SK-N-SH (cell line): Measurements from ENCODE around the gene CYP4F22. TPM values are rescaled to one million over a fixed set of nuclear protein-coding genes. Genes with fewer than 3 reads are reported as not detected.

Experiments used
- CTCF ChIA-PET: fragments of 300-600, 350-600 bp; formaldehyde crosslinking; extraction: SDS; loops from one replicate; lab custom pipeline; 2021; lab: Yijun Ruan, JAX
- POLR2A ChIA-PET: fragments of 350-600 bp; sonication (Branson Sonifier 250); formaldehyde crosslinking; extraction: SDS; loops from one replicate; lab custom pipeline; 2020; ENCODE audit warnings: antibody characterized with exemption, inconsistent platforms; lab: Yijun Ruan, JAX
- DNase-seq: peaks from one replicate; pipeline ENCODE4 v3.0.0; 2012
- H2AFZ ChIP-seq: fragments of 200-600 bp; sonication (generic); 2 replicates; pipeline ENCODE4 v1.8.1; 2016; ENCODE audit warnings: antibody characterized with exemption, mild to moderate bottlenecking, low read depth
- H3F3A ChIP-seq: fragments of 200-600 bp; sonication (generic); replicated peaks from 2 replicates; pipeline ENCODE3; 2016; ENCODE audit warnings: antibody characterized with exemption, mild to moderate bottlenecking; ENCODE audit not compliant: insufficient read depth
- H3K27ac ChIP-seq, 2 experiments: fragments of 200-500 bp in 1 of 2; fragments of 200-600 bp in 1 of 2; sonication (Bioruptor generic) in 1 of 2; sonication (generic), shearing (Covaris generic) in 1 of 2; 2 replicates each; pipeline versions ENCODE4 v1.5.1 to v1.6.1; 2014 to 2016; ENCODE audit warnings: low read depth in 2 of 2, inconsistent platforms in 1 of 2, low read length in 1 of 2, mild to moderate bottlenecking in 1 of 2, mixed read lengths in 1 of 2
- H3K27me3 ChIP-seq: fragments of 200-600 bp; sonication (generic), shearing (Covaris generic); 2 replicates; pipeline ENCODE4 v1.6.1; 2016; ENCODE audit warnings: mixed run types; ENCODE audit not compliant: insufficient read depth
- H3K36me3 ChIP-seq, 2 experiments: fragments of 200-500 bp in 1 of 2; fragments of 200-600 bp in 1 of 2; sonication (Bioruptor generic) in 1 of 2; sonication (generic) in 1 of 2; replicated peaks in 1 of 2; 2 replicates each; pipeline versions ENCODE3 to v1.5.1; 2014 to 2016; ENCODE audit warnings: low read length in 1 of 2, mild to moderate bottlenecking in 1 of 2; ENCODE audit not compliant: insufficient read depth in 2 of 2, control insufficient read depth in 1 of 2
- H3K4me1 ChIP-seq, 2 experiments: fragments of 200-500 bp in 1 of 2; fragments of 200-600 bp in 1 of 2; sonication (Bioruptor generic) in 1 of 2; sonication (generic), shearing (Covaris generic) in 1 of 2; 2 replicates each; pipeline versions ENCODE4 v1.5.1 to v1.6.1; 2014 to 2016; ENCODE audit warnings: low read depth in 1 of 2, low read length in 1 of 2, mixed run types in 1 of 2; ENCODE audit not compliant: insufficient read depth in 2 of 2, control insufficient read depth in 1 of 2
- H3K4me2 ChIP-seq: fragments of 200-600 bp; sonication (generic), shearing (Covaris generic); 2 replicates; pipeline ENCODE4 v1.6.1; 2017; ENCODE audit warnings: mixed run types
- H3K4me3 ChIP-seq, 2 experiments: fragments of 200-500 bp in 1 of 2; fragments of 200-600 bp in 1 of 2; sonication (Bioruptor generic) in 1 of 2; sonication (generic), shearing (Covaris generic) in 1 of 2; 2 replicates each; pipeline versions ENCODE4 v1.5.1 to v1.8.1; 2014 to 2016; ENCODE audit warnings: low read depth in 2 of 2, inconsistent platforms in 1 of 2, low read length in 1 of 2, mild to moderate bottlenecking in 1 of 2, mixed read lengths in 1 of 2, moderate library complexity in 1 of 2
- H3K79me2 ChIP-seq: fragments of 200-600 bp; sonication (generic); 2 replicates; pipeline ENCODE4 v1.8.1; 2017; ENCODE audit warnings: mild to moderate bottlenecking; ENCODE audit not compliant: insufficient read depth
- H3K9ac ChIP-seq: fragments of 200-600 bp; sonication (generic); 2 replicates; pipeline ENCODE4 v1.6.1; 2017; ENCODE audit warnings: mixed run types
- H3K9me2 ChIP-seq: fragments of 200-600 bp; sonication (generic); 2 replicates; pipeline ENCODE4 v1.6.1; 2017; ENCODE audit warnings: mixed run types
- H3K9me3 ChIP-seq: fragments of 200-600 bp; sonication (generic); 2 replicates; pipeline ENCODE4 v1.6.1; 2017; ENCODE audit warnings: mixed run types, mild to moderate bottlenecking, moderate library complexity
- H4K20me1 ChIP-seq: fragments of 200-600 bp; sonication (generic); 2 replicates; pipeline ENCODE4 v1.6.1; 2017; ENCODE audit warnings: mild to moderate bottlenecking, mixed run types; ENCODE audit not compliant: insufficient read depth
- CTCF ChIP-seq: fragments of 200-600 bp; sonication (generic); IDR thresholded peaks from 2 replicates; pipeline ENCODE4 v1.6.1; 2017; ENCODE audit warnings: antibody characterized with exemption, mild to moderate bottlenecking, moderate library complexity
- EZH2phosphoT487 ChIP-seq: fragments of 200-600 bp; sonication (generic); IDR thresholded peaks from 2 replicates; pipeline ENCODE4 v1.6.1; 2017; ENCODE audit warnings: low read depth, mixed run types, mild to moderate bottlenecking, antibody characterized with exemption, moderate library complexity, borderline replicate concordance
- FOXJ3 ChIP-seq: sonication (generic); formaldehyde crosslinking; IDR thresholded peaks from 2 replicates; pipeline ENCODE4 v1.5.1; 2020; ENCODE audit warnings: mild to moderate bottlenecking, missing genetic modification reagents
- GABPA ChIP-seq: IDR thresholded peaks from 2 replicates; pipeline ENCODE4 v1.4.0; 2012; ENCODE audit warnings: low read depth, mild to moderate bottlenecking
- IRF3 ChIP-seq: fragments of 150-350 bp; IDR thresholded peaks from 2 replicates; pipeline ENCODE4 v1.6.1; 2016; ENCODE audit warnings: mild to moderate bottlenecking, low read depth, low read length
- MEF2A ChIP-seq: IDR thresholded peaks from 2 replicates; pipeline ENCODE4 v1.4.0; 2012; ENCODE audit warnings: low read depth, borderline replicate concordance
- MXI1 ChIP-seq: IDR thresholded peaks from 2 replicates; pipeline ENCODE4 v1.6.1; 2012; ENCODE audit warnings: mild to moderate bottlenecking, low read depth, low read length, improper control_type of control experiment
- POLR2AphosphoS5 ChIP-seq: IDR thresholded peaks from 2 replicates; pipeline ENCODE4 v1.6.1; 2012; ENCODE audit warnings: low read depth, low read length
- RCOR1 ChIP-seq: fragments of 150-350 bp; IDR thresholded peaks from 2 replicates; pipeline ENCODE4 v1.6.1; 2017; ENCODE audit warnings: antibody characterized with exemption, low read length
- RFX5 ChIP-seq: IDR thresholded peaks from 2 replicates; pipeline ENCODE4 v1.6.1; 2012; ENCODE audit warnings: mild to moderate bottlenecking, improper control_type of control experiment, low read length
- SMC3 ChIP-seq: IDR thresholded peaks from 2 replicates; pipeline ENCODE4 v1.6.1; 2012; ENCODE audit warnings: low read depth, low read length, improper control_type of control experiment
- USF1 ChIP-seq: IDR thresholded peaks from 2 replicates; pipeline ENCODE4 v1.4.0; 2012; ENCODE audit warnings: low read depth, borderline replicate concordance
- USF2 ChIP-seq: fragments of 150-350 bp; IDR thresholded peaks from 2 replicates; pipeline ENCODE4 v1.6.1; 2017; ENCODE audit warnings: antibody characterized with exemption, low read length, low read depth, borderline replicate concordance
- YY1 ChIP-seq: IDR thresholded peaks from 2 replicates; pipeline ENCODE4 v1.4.0; 2012; ENCODE audit warnings: low read depth, mild to moderate bottlenecking
- WGBS: methylation state at CpG from one replicate; pipeline ENCODE4 v1.1.6; 2017; ENCODE audit warnings: low lambda C conversion rate; 5-methylcytosine and 5-hydroxymethylcytosine counted together
- polyA plus RNA-seq, 3 experiments: library from polyadenylated mRNA; depleted of rRNA; stranded (reverse); fragments of >200 nt; gene quantifications; 2 replicates each; pipeline ENCODE4 v1.2.3, GENCODE V29; 2012

CYP4F22 gene
- polyA plus RNA-seq, 1 of the 3 experiments (the other 2 are of a cell fraction), result not detected

GRCh38 chr19:15550273-15550672 is 41.9 kb downstream of the CYP4F22 start:
- Histone ChIP-seq H3K9ac (no peak overlapping the region), H3K4me1 (no peaks in the 10 kb centered on the region; a peak in 1 of 4 replicates), H3K9me3 (no peaks in the 10 kb centered on the region), H3K79me2 (no peaks in the 10 kb centered on the region), H2AFZ (no peak overlapping the region), H3K36me3 (no peaks in the 10 kb centered on the region), H3K27ac (no peak overlapping the region), H3F3A (no peaks in the 10 kb centered on the region), H4K20me1 (no peaks in the 10 kb centered on the region), H3K27me3 (peaks cover 27% of the 10 kb centered on the region; the same call in 1 of the 2 replicates), H3K4me2 (no peak overlapping the region), H3K4me3 (no peak overlapping the region), H3K9me2 (no peaks in the 10 kb centered on the region)
- 14% methylated on average over 3 of the region's 3 CpGs for WGBS
- TF ChIP-seq RCOR1, result no peak
- no peak for TF ChIP-seq YY1
- no peak for TF ChIP-seq FOXJ3 (CRISPR knock-in tag)
- no peak for TF ChIP-seq EZH2phosphoT487
- TF ChIP-seq IRF3, result no peak
- no peak for TF ChIP-seq USF1
- TF ChIP-seq POLR2AphosphoS5, result no peak
- TF ChIP-seq MXI1, result no peak
- TF ChIP-seq RFX5, result no peak
- TF ChIP-seq USF2, result no peak
- TF ChIP-seq SMC3, result no peak
- no peak for TF ChIP-seq MEF2A
- no peak for TF ChIP-seq GABPA
- no peak for DNase-seq
- ChIA-PET POLR2A (no interaction called here), CTCF (interaction anchor here (1.1 to 1.5 kb wide), 2 partner anchors 19 to 373 kb away, joined by 3 to 5 read pairs; no protein-coding TSS in a partner anchor)

GRCh38 chr19:15550929-15551292 is 42.6 kb downstream of the CYP4F22 start:
- Histone ChIP-seq H3K36me3 (no peaks in the 10 kb centered on the region), H3K4me1 (peaks cover 0 to under 1% of the 10 kb centered on the region in 2 experiments; a peak in 1 of 4 replicates), H3K4me3 (peak overlapping the region; percentile 16 to 19; a peak in 3 of 4 replicates), H3K9me3 (no peaks in the 10 kb centered on the region), H3K27ac (no peak overlapping the region), H2AFZ (peak overlapping the region; percentile 17; the same call in 1 of the 2 replicates), H3K9ac (no peak overlapping the region), H4K20me1 (no peaks in the 10 kb centered on the region), H3K27me3 (peaks cover 27% of the 10 kb centered on the region; the same call in 1 of the 2 replicates), H3K79me2 (no peaks in the 10 kb centered on the region), H3F3A (no peaks in the 10 kb centered on the region)
- POLR2A ChIA-PET, result interaction anchor here (0.8 to 1.1 kb wide), 2 partner anchors 132 to 171 kb away, joined by 3 to 4 read pairs; partner anchors contain the start of genes AKAP8 and AKAP8L
- DNase-seq, result peak; percentile 32
- CTCF ChIA-PET, result interaction anchor here (0.6 to 2.4 kb wide), 4 partner anchors 10 to 174 kb away, joined by 3 to 8 read pairs (median 4); partner anchors contain the start of gene AKAP8L
- 8% methylated on average over 8 of the region's 8 CpGs for WGBS
- TF ChIP-seq CTCF (peak; percentile 35), USF2 (no peak)
- TF ChIP-seq, all 33 proteins: peak for 1
- Histone ChIP-seq H3K9me2 (no peaks in the 10 kb centered on the region), H3K4me2 (peak overlapping the region; percentile 55)
